Activated CD8-positive, alpha-beta memory T cell treated with anti-CD3 and anti-CD28 coated beads, Interleukin-2, amount 10 ng/mL, durations not matched to agents 7 days and 5 days (primary cell): Measurements from ENCODE around the gene ARHGDIB. TPM values are rescaled to one million over a fixed set of nuclear protein-coding genes. Genes with fewer than 3 reads are reported as not detected.

ENCODE experiments used
- ATAC-seq: fragments of 150-1000 bp; cut with Tn5 transposase; one replicate; pipeline ENCODE4 v1.10.0; 2021; ENCODE audit warnings: moderate library complexity
- CTCF ChIA-PET: fragments of 350-600 bp; sonication (Branson Sonifier 250); formaldehyde crosslinking; loops from one replicate; lab custom pipeline; 2021; ENCODE audit warnings: antibody characterized with exemption; lab: Charles Lee
- DNase-seq: peaks from one replicate; pipeline ENCODE4 v3.0.0-alpha.2; 2020
- H3K27ac Mint-ChIP-seq: one replicate; pipeline ENCODE4 v1.8.0; 2021; ENCODE audit warnings: mild to moderate bottlenecking, mixed read lengths
- H3K27me3 Mint-ChIP-seq: one replicate; pipeline ENCODE4 v1.8.0; 2021; ENCODE audit warnings: mixed read lengths
- H3K36me3 Mint-ChIP-seq: one replicate; pipeline ENCODE4 v1.8.0; 2021; ENCODE audit warnings: mild to moderate bottlenecking, mixed read lengths
- H3K4me1 Mint-ChIP-seq: one replicate; pipeline ENCODE4 v1.8.0; 2021; ENCODE audit warnings: mixed read lengths
- H3K4me3 Mint-ChIP-seq: one replicate; pipeline ENCODE4 v1.8.0; 2021; ENCODE audit warnings: mild to moderate bottlenecking, moderate library complexity, mixed read lengths
- H3K9me3 Mint-ChIP-seq: one replicate; pipeline ENCODE4 v1.8.0; 2022; ENCODE audit warnings: low read depth, mixed read lengths
- total RNA-seq, 2 experiments: library from RNA; stranded (reverse); gene quantifications; one replicate each; pipeline ENCODE4 v1.2.3, GENCODE V29; 2021

ARHGDIB gene
- total RNA-seq, 2 experiments from 2014 or later = 1,208 to 1,284 TPM

- H3K27ac Mint-ChIP-seq = no peak overlapping the region
- CTCF ChIA-PET = interaction anchor here (1.1 to 3.4 kb wide), 5 partner anchors 9 to 269 kb away, joined by 3 to 62 read pairs (median 15); partner anchors contain the start of genes ART4 and ERP27
- DNase-seq (no peak), ATAC-seq (no peak)
- H3K4me1 Mint-ChIP-seq = peaks cover 23% of the 10 kb centered on the region
- H3K27me3 Mint-ChIP-seq = peaks cover 12% of the 10 kb centered on the region
- peaks cover 3% of the 10 kb centered on the region for H3K36me3 Mint-ChIP-seq
- H3K9me3 Mint-ChIP-seq = no peaks in the 10 kb centered on the region
- H3K4me3 Mint-ChIP-seq = no peak overlapping the region
These were observed 32.3 kb upstream of the ARHGDIB start for GRCh38 chr12:14993537-14994266.

DNA sequence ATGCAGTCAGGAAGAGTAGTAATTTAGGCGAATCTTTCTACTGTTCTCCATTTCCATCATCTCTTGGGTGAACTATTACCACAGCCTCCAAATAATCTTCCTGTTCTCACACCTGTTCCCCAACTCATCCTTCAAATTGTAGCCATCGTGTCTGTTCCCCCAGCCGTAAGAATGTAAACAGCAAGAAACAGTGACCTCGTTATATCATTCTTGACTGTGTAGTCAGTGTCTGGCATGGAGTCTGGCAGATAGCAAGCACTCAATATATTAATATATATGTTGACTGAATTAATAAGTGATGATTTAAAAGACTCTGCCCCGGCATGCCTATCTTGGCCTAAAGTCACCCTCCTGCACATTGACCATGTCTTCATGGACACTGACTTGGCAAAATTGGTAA, 31.7 kb upstream of the ARHGDIB start:
- Mint-ChIP-seq H3K27me3 (peaks cover 7% of the 10 kb centered on the region), H3K9me3 (no peaks in the 10 kb centered on the region), H3K4me3 (no peak overlapping the region), H3K36me3 (peaks cover 3% of the 10 kb centered on the region), H3K27ac (no peak overlapping the region), H3K4me1 (peaks cover 23% of the 10 kb centered on the region)
- ATAC-seq (no peak), DNase-seq (no peak)
- CTCF ChIA-PET = interaction anchor here (1.1 to 3.4 kb wide), 2 partner anchors 141 to 148 kb away, joined by 3 to 62 read pairs; partner anchors contain the start of gene ART4

- peaks cover 3% of the 10 kb centered on the region for H3K36me3 Mint-ChIP-seq
- no peak overlapping the region for H3K27ac Mint-ChIP-seq
- H3K9me3 Mint-ChIP-seq = no peaks in the 10 kb centered on the region
- DNase-seq (no peak), ATAC-seq (no peak)
- CTCF ChIA-PET = interaction anchor here (1.1 to 1.2 kb wide), 2 partner anchors 45 to 141 kb away, joined by 3 read pairs; no protein-coding TSS in a partner anchor
- peaks cover 4% of the 10 kb centered on the region for H3K27me3 Mint-ChIP-seq
- H3K4me3 Mint-ChIP-seq = no peak overlapping the region
- H3K4me1 Mint-ChIP-seq = peaks cover 23% of the 10 kb centered on the region
These were observed 31.3 kb upstream of the ARHGDIB start for GRCh38 chr12:14992673-14993072.

- H3K4me3 Mint-ChIP-seq = no peak overlapping the region
- peaks cover 23% of the 10 kb centered on the region for H3K4me1 Mint-ChIP-seq
- H3K9me3 Mint-ChIP-seq = no peaks in the 10 kb centered on the region
- DNase-seq = no peak
- no peak for ATAC-seq
- H3K27ac Mint-ChIP-seq = no peak overlapping the region
- CTCF ChIA-PET = interaction anchor here (0.7 to 2.0 kb wide), 2 partner anchors 25 to 180 kb away, joined by 3 to 6 read pairs; no protein-coding TSS in a partner anchor
- H3K36me3 Mint-ChIP-seq = peaks cover 3% of the 10 kb centered on the region
- peaks cover 2% of the 10 kb centered on the region for H3K27me3 Mint-ChIP-seq
These were observed 29.7 kb upstream of the ARHGDIB start for GRCh38 chr12:14991069-14991468.

- DNase-seq = no peak
- Mint-ChIP-seq H3K4me1 (peaks cover 16% of the 10 kb centered on the region), H3K4me3 (no peak overlapping the region), H3K27me3 (peaks cover 2% of the 10 kb centered on the region), H3K9me3 (no peaks in the 10 kb centered on the region), H3K27ac (no peak overlapping the region), H3K36me3 (peaks cover 3% of the 10 kb centered on the region)
- ATAC-seq = no peak
- CTCF ChIA-PET = interaction anchor here (0.8 to 2.0 kb wide), 2 partner anchors 52 to 179 kb away, joined by 3 to 6 read pairs; partner anchors contain the start of gene ERP27
These were observed 28.4 kb upstream of the ARHGDIB start for GRCh38 chr12:14989790-14990189.

GRCh38 chr12:14988035-14988434, 26.6 kb upstream of the ARHGDIB start:
- peaks cover 16% of the 10 kb centered on the region for H3K4me1 Mint-ChIP-seq
- peaks cover 3% of the 10 kb centered on the region for H3K36me3 Mint-ChIP-seq
- no peaks in the 10 kb centered on the region for H3K9me3 Mint-ChIP-seq
- DNase-seq (no peak), ATAC-seq (no peak)
- no peak overlapping the region for H3K27ac Mint-ChIP-seq
- H3K27me3 Mint-ChIP-seq = peaks cover 2% of the 10 kb centered on the region
- no peak overlapping the region for H3K4me3 Mint-ChIP-seq
- CTCF ChIA-PET = no interaction called here

DNA sequence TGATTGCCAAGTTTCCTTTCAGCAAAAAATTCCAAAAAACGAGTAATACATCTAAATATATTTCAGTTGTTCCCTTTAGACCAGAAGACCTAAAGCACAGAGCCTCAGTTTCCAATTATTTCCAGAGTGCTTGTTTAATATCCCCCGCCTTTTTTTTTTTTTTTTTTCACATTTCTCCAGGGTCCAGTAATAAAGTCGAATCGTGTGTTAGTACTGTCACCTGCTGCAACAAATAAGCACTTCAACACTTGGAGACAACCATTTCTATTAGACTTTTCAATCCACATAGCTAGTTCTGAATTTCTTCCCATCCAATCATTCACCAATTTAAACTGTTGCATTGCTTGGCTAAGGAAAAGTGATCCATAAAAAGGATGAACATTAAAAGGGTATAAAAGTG, 25.0 kb upstream of the ARHGDIB start:
- no peak overlapping the region for H3K4me3 Mint-ChIP-seq
- DNase-seq (no peak), ATAC-seq (no peak)
- H3K27ac Mint-ChIP-seq = no peak overlapping the region
- H3K27me3 Mint-ChIP-seq = peaks cover 2% of the 10 kb centered on the region
- peaks cover 25% of the 10 kb centered on the region for H3K4me1 Mint-ChIP-seq
- peaks cover 3% of the 10 kb centered on the region for H3K36me3 Mint-ChIP-seq
- no peaks in the 10 kb centered on the region for H3K9me3 Mint-ChIP-seq
- CTCF ChIA-PET = interaction anchor here (0.5 to 3.9 kb wide), 9 partner anchors 9 to 211 kb away, joined by 3 to 23 read pairs (median 4); partner anchors contain the start of gene ERP27

DNA sequence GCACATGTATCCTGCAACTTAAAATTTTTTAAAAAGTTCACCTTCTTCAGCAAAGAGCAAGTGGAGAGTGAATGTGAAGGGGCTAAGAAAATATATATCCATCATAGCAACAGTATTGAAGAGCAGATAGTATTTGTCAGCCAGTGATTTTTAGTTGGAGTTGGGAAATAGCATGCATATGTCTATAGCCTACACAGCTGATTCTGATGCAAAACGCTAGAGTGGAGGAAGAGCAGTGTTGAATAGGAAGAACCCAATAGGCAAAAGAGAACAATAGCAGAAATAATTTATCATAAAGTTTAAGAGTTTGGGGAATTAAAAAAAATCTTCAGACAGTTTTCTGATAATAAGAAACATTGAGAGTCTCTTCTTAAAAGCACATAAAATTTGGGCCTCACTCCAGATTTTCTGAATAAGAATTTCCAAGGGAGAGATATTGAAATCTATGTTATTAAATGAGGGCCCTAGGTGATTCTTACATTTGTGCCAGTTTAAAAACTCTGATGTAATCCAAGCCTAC, 23.4 kb upstream of the ARHGDIB start:
- no peak overlapping the region for H3K4me3 Mint-ChIP-seq
- DNase-seq (no peak), ATAC-seq (no peak)
- no peaks in the 10 kb centered on the region for H3K9me3 Mint-ChIP-seq
- H3K27me3 Mint-ChIP-seq = peaks cover 2% of the 10 kb centered on the region
- CTCF ChIA-PET = interaction anchor here (1.0 to 3.9 kb wide), 3 partner anchors 10 to 261 kb away, joined by 3 to 23 read pairs (median 4); no protein-coding TSS in a partner anchor
- no peaks in the 10 kb centered on the region for H3K36me3 Mint-ChIP-seq
- H3K4me1 Mint-ChIP-seq = peaks cover 40% of the 10 kb centered on the region
- no peak overlapping the region for H3K27ac Mint-ChIP-seq

DNA sequence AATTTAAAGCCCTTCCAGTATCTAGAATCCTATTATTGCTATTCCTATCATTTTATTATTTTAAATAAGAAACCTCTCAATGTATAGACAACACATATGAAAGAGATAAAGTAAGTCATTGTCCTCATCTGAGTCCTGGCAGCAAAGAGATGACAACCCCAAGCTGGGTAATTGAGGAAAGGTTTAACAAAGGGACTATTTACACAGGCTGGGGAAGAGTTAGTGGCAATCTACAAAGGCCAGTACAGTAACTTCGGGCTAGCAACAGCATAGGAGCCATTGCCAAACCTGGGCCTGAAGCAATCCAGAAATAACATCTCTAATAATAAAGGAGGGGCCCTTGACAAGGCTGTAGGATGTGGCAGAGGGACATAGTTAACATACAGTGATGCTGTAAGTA, 22.6 kb upstream of the ARHGDIB start:
- ATAC-seq = no peak

GRCh38 chr12:14982991-14983390, 21.6 kb upstream of the ARHGDIB start:
- CTCF ChIA-PET = interaction anchor here (1.4 to 3.9 kb wide), 5 partner anchors 9 to 259 kb away, joined by 3 to 23 read pairs (median 5); partner anchors contain the start of gene ERP27
- no peak for DNase-seq
- Mint-ChIP-seq H3K36me3 (no peaks in the 10 kb centered on the region), H3K4me3 (no peak overlapping the region), H3K27ac (peak overlapping the region; percentile 76), H3K9me3 (no peaks in the 10 kb centered on the region), H3K27me3 (peaks cover 2% of the 10 kb centered on the region), H3K4me1 (peaks cover 55% of the 10 kb centered on the region)
- ATAC-seq = peak; percentile 60

More for the DNA sequence above, 22.6 kb upstream of the ARHGDIB start:
- peaks cover 45% of the 10 kb centered on the region for H3K4me1 Mint-ChIP-seq
- no peak overlapping the region for H3K4me3 Mint-ChIP-seq
- no peak overlapping the region for H3K27ac Mint-ChIP-seq
- H3K9me3 Mint-ChIP-seq = no peaks in the 10 kb centered on the region
- no peaks in the 10 kb centered on the region for H3K36me3 Mint-ChIP-seq
- H3K27me3 Mint-ChIP-seq = peaks cover 2% of the 10 kb centered on the region
- CTCF ChIA-PET = interaction anchor here (0.7 to 3.9 kb wide), 6 partner anchors 11 to 356 kb away, joined by 3 to 23 read pairs (median 5); partner anchors contain the start of gene ERP27
- no peak for DNase-seq

- ATAC-seq = no peak
These were observed 21.2 kb upstream of the ARHGDIB start for GRCh38 chr12:14982562-14982961.

DNA sequence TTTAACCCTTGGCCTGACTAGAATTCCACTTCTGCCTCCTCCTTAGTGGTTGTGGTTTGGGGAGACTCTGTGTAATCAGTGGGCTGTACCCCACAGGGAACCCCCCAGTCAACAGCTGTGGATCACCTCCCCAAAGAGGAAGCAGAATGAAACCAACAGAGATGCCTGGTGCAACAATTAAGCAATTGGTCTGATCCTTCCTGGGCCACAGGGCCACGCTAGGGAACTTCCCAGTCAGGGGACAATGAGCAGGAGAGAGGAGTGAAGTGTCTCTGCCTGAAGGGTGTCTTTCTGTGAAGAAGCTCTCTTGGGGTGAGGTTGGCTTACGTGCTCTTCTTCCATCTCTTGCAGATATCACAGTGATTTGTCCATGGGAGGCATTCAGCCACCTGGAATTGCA, 19.6 kb upstream of the ARHGDIB start:
- DNase-seq = no peak
- Mint-ChIP-seq H3K36me3 (no peaks in the 10 kb centered on the region), H3K27ac (no peak overlapping the region), H3K4me1 (peaks cover 59% of the 10 kb centered on the region), H3K4me3 (no peak overlapping the region), H3K9me3 (no peaks in the 10 kb centered on the region), H3K27me3 (no peaks in the 10 kb centered on the region)
- no peak for ATAC-seq
- CTCF ChIA-PET = interaction anchor here (1.0 to 2.0 kb wide), 7 partner anchors 14 to 210 kb away, joined by 3 to 5 read pairs (median 4); a partner anchor contains a TSS

More at GRCh38 chr12:14982562-14982961, 21.2 kb upstream of the ARHGDIB start:
- peaks cover 59% of the 10 kb centered on the region for H3K4me1 Mint-ChIP-seq
- H3K36me3 Mint-ChIP-seq = no peaks in the 10 kb centered on the region
- peaks cover 2% of the 10 kb centered on the region for H3K27me3 Mint-ChIP-seq
- no peak for DNase-seq
- no peaks in the 10 kb centered on the region for H3K9me3 Mint-ChIP-seq
- H3K4me3 Mint-ChIP-seq = no peak overlapping the region
- CTCF ChIA-PET = interaction anchor here (1.4 to 3.9 kb wide), 5 partner anchors 8 to 259 kb away, joined by 3 to 23 read pairs (median 5); partner anchors contain the start of gene ERP27
- H3K27ac Mint-ChIP-seq = peak overlapping the region; percentile 76

GRCh38 chr12:14979468-14979867, 18.1 kb upstream of the ARHGDIB start:
- Mint-ChIP-seq H3K4me3 (no peak overlapping the region), H3K9me3 (no peaks in the 10 kb centered on the region), H3K36me3 (no peaks in the 10 kb centered on the region), H3K27ac (no peak overlapping the region), H3K27me3 (no peaks in the 10 kb centered on the region), H3K4me1 (peaks cover 56% of the 10 kb centered on the region)
- ATAC-seq (peak; percentile 59), DNase-seq (no peak)
- CTCF ChIA-PET = interaction anchor here (1.0 to 2.0 kb wide), 3 partner anchors 16 to 209 kb away, joined by 4 to 5 read pairs (median 5); a partner anchor contains a TSS
